Smooth muscle cell (in vitro differentiated cells): ENCODE measurements around the gene TPRX2. TPM values are rescaled to one million over a fixed set of nuclear protein-coding genes. Genes with fewer than 3 reads are reported as not detected.
A peak's percentile ranks its signal among the peaks of the same experiment; 100 is the strongest.

Source experiments
- DNase-seq: peaks from one replicate; lab custom pipeline; 2025; ENCODE audit not compliant: unreplicated experiment; lab: John Stamatoyannopoulos, UW
- H2AFZ ChIP-seq: fragments of 200-600 bp; sonication (generic); 2 replicates; pipeline ENCODE4 v1.6.0; 2016; ENCODE audit warnings: antibody characterized with exemption, low read depth, mild to moderate bottlenecking
- H3F3A ChIP-seq: fragments of 200-600 bp; sonication (generic); 2 replicates; pipeline ENCODE4 v1.6.0; 2017; ENCODE audit warnings: antibody characterized with exemption, low read depth
- H3K27ac ChIP-seq: fragments of 200-600 bp; sonication (generic); 2 replicates; pipeline ENCODE4 v1.5.1; 2016; ENCODE audit warnings: low read depth, mild to moderate bottlenecking
- H3K27me3 ChIP-seq: fragments of 200-600 bp; sonication (generic); 2 replicates; pipeline ENCODE4 v1.6.1; 2016; ENCODE audit warnings: low read depth, mild to moderate bottlenecking
- H3K36me3 ChIP-seq: fragments of 200-600 bp; sonication (generic); 2 replicates; pipeline ENCODE4 v1.5.1; 2016; ENCODE audit warnings: low read depth
- H3K4me1 ChIP-seq: fragments of 200-600 bp; sonication (generic); 2 replicates; pipeline ENCODE4 v1.5.1; 2016; ENCODE audit warnings: low read depth
- H3K4me2 ChIP-seq: fragments of 200-600 bp; sonication (generic); 2 replicates; pipeline ENCODE4 v1.6.0; 2016; ENCODE audit warnings: mild to moderate bottlenecking
- H3K4me3 ChIP-seq: fragments of 200-600 bp; sonication (generic); 2 replicates; pipeline ENCODE4 v1.5.1; 2016; ENCODE audit warnings: mild to moderate bottlenecking
- H3K79me2 ChIP-seq: fragments of 200-600 bp; sonication (generic); 2 replicates; pipeline ENCODE4 v1.6.0; 2016; ENCODE audit warnings: low read depth, mild to moderate bottlenecking
- H3K9ac ChIP-seq: fragments of 200-600 bp; sonication (generic); 2 replicates; pipeline ENCODE4 v1.6.0; 2016; ENCODE audit warnings: low read depth
- H3K9me3 ChIP-seq: fragments of 200-600 bp; sonication (generic); replicated peaks from 2 replicates; pipeline ENCODE4 v1.5.1; 2016; ENCODE audit warnings: low read depth
- H4K20me1 ChIP-seq: fragments of 200-600 bp; sonication (generic); 2 replicates; pipeline ENCODE4 v1.6.0; 2016; ENCODE audit warnings: low read depth
- WGBS: methylation state at CpG from one replicate; pipeline ENCODE4 v1.1.7; 2016; ENCODE audit warnings: low lambda C conversion rate; 5-methylcytosine and 5-hydroxymethylcytosine counted together
- polyA plus RNA-seq: library from polyadenylated mRNA; unstranded; fragments of >200 nt; fragmentation: Nextera tagmentation; extraction: Ambion mirVana; gene quantifications from 2 replicates; pipeline ENCODE4 v1.2.1, GENCODE V29; 2016
- total RNA-seq: library from RNA; depleted of rRNA; stranded (reverse); fragments of >200 nt; gene quantifications from 2 replicates; pipeline ENCODE4 v1.2.3, GENCODE V29; 2014
- TF ChIP-seq, protein P1 (sequence below): fragments of 200-600 bp; sonication (generic); IDR thresholded peaks from 2 replicates; pipeline ENCODE4 v1.5.1; 2017; ENCODE audit warnings: borderline replicate concordance, mild to moderate bottlenecking, antibody characterized with exemption; ENCODE audit not compliant: insufficient read depth, poor library complexity, severe bottlenecking

TPRX2 gene
- total and polyA plus RNA-seq, 2 experiments from 2014 or later, result not detected

- no peak overlapping the region for H2AFZ ChIP-seq
- H3K9me3 ChIP-seq, result no peaks in the 10 kb centered on the region
- no peak overlapping the region for H3K4me2 ChIP-seq
- TF ChIP-seq, protein P1, sequence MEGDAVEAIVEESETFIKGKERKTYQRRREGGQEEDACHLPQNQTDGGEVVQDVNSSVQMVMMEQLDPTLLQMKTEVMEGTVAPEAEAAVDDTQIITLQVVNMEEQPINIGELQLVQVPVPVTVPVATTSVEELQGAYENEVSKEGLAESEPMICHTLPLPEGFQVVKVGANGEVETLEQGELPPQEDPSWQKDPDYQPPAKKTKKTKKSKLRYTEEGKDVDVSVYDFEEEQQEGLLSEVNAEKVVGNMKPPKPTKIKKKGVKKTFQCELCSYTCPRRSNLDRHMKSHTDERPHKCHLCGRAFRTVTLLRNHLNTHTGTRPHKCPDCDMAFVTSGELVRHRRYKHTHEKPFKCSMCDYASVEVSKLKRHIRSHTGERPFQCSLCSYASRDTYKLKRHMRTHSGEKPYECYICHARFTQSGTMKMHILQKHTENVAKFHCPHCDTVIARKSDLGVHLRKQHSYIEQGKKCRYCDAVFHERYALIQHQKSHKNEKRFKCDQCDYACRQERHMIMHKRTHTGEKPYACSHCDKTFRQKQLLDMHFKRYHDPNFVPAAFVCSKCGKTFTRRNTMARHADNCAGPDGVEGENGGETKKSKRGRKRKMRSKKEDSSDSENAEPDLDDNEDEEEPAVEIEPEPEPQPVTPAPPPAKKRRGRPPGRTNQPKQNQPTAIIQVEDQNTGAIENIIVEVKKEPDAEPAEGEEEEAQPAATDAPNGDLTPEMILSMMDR, result no peak
- no peak overlapping the region for H3K9ac ChIP-seq
- no peaks in the 10 kb centered on the region for H3K4me1 ChIP-seq
- no peak for DNase-seq
- H3K27me3 ChIP-seq, result no peaks in the 10 kb centered on the region
- peak overlapping the region; percentile 36 for H3K4me3 ChIP-seq
- H3F3A ChIP-seq, result no peaks in the 10 kb centered on the region
- WGBS, result 94% methylated on average over 5 of the region's 5 CpGs
- no peaks in the 10 kb centered on the region for H4K20me1 ChIP-seq
- no peaks in the 10 kb centered on the region for H3K36me3 ChIP-seq
- H3K79me2 ChIP-seq, result no peaks in the 10 kb centered on the region
- no peak overlapping the region for H3K27ac ChIP-seq
Measured at GRCh38 chr19:47885067-47885463, 26.0 kb downstream of the TPRX2 start.

DNA sequence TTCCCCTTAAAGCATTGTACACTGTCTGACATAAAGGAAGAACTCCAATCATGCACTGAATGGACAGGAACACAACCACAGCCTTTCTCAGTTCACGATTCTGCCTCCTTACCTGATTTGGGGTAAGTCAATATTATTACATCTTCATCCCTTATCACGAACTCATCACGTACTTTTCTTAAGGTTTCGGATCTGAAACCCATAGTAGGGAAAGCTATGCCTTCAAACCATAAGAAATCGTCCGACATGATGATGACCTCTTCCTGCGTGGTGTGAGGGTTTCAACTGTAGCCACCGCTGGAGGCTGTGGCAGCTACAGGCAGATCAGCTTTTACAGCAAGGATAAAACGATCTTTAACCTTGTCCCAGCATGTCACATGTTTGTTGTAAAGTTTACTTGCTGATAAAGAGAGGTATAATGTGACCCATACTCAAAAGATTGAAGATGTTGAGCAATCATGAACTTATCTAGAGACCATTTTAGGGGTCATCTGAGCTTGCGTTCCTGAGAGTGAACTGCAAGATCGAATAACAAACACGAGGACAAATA, 27.1 kb downstream of the TPRX2 start, which contains the start of gene SULT2A1:
SULT2A1 (minus strand) TSS at position 306 of the 550 bp plus-strand sequence; CDS start at position 248, 58 bp downstream.
- Histone ChIP-seq H3K27ac (no peak within 1 kb of the TSS), H3K36me3 (no peaks in the 10 kb centered on the region), H3F3A (no peaks in the 10 kb centered on the region), H3K27me3 (no peaks in the 10 kb centered on the region), H3K4me2 (no peak within 1 kb of the TSS), H3K4me3 (peak within 1 kb of the TSS; percentile 36), H3K79me2 (no peaks in the 10 kb centered on the region), H3K9me3 (no peaks in the 10 kb centered on the region), H4K20me1 (no peaks in the 10 kb centered on the region), H3K9ac (no peak within 1 kb of the TSS), H2AFZ (no peak within 1 kb of the TSS), H3K4me1 (no peaks in the 10 kb centered on the region)
- DNase-seq, result no peak
- WGBS, result 86% methylated on average over 12 of the region's 12 CpGs
- TF ChIP-seq, protein P1, result no peak

GRCh38 chr19:47890865-47891621, 32.0 kb downstream of the TPRX2 start:
- Histone ChIP-seq H3K9me3 (no peaks in the 10 kb centered on the region), H3K27me3 (no peaks in the 10 kb centered on the region), H3K4me1 (no peaks in the 10 kb centered on the region), H3K4me3 (no peak overlapping the region), H3K4me2 (peak overlapping the region; percentile 40), H2AFZ (peak overlapping the region; percentile 56), H3K27ac (peak overlapping the region; percentile 56), H3K36me3 (no peaks in the 10 kb centered on the region), H4K20me1 (no peaks in the 10 kb centered on the region), H3F3A (peaks cover 9% of the 10 kb centered on the region), H3K9ac (no peak overlapping the region), H3K79me2 (no peaks in the 10 kb centered on the region)
- 73% methylated on average over 7 of the region's 7 CpGs for WGBS
- DNase-seq, result no peak
- TF ChIP-seq, protein P1, result no peak

GRCh38 chr19:47891622-47891922, 32.5 kb downstream of the TPRX2 start:
- Histone ChIP-seq H3F3A (peaks cover 9% of the 10 kb centered on the region), H4K20me1 (no peaks in the 10 kb centered on the region), H3K27ac (peak overlapping the region; percentile 56), H3K4me1 (no peaks in the 10 kb centered on the region), H3K4me2 (peak overlapping the region; percentile 40), H3K79me2 (no peaks in the 10 kb centered on the region), H3K9me3 (no peaks in the 10 kb centered on the region), H3K27me3 (no peaks in the 10 kb centered on the region), H2AFZ (peak overlapping the region; percentile 56), H3K9ac (no peak overlapping the region), H3K4me3 (no peak overlapping the region), H3K36me3 (no peaks in the 10 kb centered on the region)
- DNase-seq, result no peak
- 12% methylated on average over 2 of the region's 2 CpGs for WGBS
- TF ChIP-seq, protein P1, result no peak
